SK-N-MC (cell line): Measurements from ENCODE around the gene MPHOSPH10.

Source experiments
- EZH2 ChIP-seq: fragments of 200-600 bp; sonication (generic); IDR thresholded peaks from one replicate; pipeline ENCODE4 v1.6.1; 2017; ENCODE audit warnings: antibody characterized with exemption
- POLR2AphosphoS5 ChIP-seq: IDR thresholded peaks from 2 replicates; pipeline ENCODE4 v1.6.1; 2012; ENCODE audit warnings: mild to moderate bottlenecking, low read depth, low read length, borderline replicate concordance

DNA sequence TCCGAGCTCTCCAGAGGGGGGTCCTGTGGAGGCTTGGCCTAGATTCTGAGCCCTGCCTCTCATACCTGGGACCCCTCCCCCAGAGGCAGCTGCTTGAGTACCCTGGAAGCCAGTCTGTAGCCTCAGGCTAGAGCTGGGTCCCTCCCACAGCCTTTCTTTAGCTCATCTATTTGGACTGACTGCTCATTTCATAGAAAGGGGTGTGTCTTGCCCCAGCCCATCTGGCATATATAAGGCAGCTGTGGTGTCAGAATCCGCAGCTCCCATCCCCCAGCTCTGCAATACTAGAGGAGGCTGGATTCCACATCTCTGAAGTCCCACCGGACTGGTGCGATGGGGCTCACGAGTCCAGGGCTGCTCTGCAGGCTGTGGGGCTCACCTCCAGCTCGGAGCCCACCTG lies 26.1 kb downstream of the MPHOSPH10 start:
- TF ChIP-seq EZH2 (no peak), POLR2AphosphoS5 (no peak)
